ENCODE data around the gene STX5.
"Not testable (repeated sequence)": the region's sequence is repeated elsewhere in the genome, so short reads cannot be mapped to it uniquely, and the experiment has no call there.

Gene STX5, protein sequence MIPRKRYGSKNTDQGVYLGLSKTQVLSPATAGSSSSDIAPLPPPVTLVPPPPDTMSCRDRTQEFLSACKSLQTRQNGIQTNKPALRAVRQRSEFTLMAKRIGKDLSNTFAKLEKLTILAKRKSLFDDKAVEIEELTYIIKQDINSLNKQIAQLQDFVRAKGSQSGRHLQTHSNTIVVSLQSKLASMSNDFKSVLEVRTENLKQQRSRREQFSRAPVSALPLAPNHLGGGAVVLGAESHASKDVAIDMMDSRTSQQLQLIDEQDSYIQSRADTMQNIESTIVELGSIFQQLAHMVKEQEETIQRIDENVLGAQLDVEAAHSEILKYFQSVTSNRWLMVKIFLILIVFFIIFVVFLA

DNA sequence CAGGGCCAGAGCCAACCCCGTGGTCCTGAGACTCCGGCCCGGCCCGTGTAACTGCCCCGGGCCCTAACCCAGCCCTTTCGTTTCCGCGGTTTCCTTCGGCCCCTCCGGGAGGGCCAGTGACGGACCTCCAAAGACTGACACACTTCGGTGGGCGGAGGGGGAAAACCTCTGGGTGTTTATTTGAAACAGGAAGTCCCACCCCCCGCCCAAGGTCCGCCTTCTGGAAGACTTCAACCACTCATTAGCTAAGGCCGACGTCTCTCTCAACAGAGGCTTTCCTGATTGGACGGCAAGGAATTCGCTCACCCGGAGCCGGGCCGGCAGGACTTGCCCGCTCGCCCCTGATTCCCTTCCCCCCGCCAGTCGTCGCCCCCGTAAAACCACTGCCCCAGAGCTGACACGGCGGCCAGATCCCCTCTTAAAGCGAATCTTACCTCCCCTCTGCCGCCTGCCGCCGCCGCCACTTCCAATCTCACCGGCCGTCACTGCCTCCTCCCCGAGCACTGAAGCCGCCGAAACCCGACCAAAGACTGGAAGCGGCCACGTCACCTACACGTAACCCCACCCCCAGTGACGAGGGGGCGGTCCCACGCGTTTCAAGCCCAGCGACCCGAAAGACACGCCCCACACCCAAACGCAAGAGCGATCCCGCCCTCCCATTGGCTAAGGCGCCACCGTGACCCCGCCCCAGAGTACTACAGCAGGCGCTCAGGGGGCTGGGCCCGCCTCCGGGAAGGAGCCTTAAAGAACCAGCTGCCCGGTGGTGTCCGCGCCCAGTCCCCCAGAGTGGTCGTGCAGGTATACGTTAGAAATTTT lies at the start of gene STX5:
TSS of gene STX5 (minus strand) at position 532 of the 816 bp plus-strand sequence. CDS start 808 bp downstream, outside the sequence.
- DNase-seq (ENCODE audit: low read depth) = peak; percentile 99

DNA sequence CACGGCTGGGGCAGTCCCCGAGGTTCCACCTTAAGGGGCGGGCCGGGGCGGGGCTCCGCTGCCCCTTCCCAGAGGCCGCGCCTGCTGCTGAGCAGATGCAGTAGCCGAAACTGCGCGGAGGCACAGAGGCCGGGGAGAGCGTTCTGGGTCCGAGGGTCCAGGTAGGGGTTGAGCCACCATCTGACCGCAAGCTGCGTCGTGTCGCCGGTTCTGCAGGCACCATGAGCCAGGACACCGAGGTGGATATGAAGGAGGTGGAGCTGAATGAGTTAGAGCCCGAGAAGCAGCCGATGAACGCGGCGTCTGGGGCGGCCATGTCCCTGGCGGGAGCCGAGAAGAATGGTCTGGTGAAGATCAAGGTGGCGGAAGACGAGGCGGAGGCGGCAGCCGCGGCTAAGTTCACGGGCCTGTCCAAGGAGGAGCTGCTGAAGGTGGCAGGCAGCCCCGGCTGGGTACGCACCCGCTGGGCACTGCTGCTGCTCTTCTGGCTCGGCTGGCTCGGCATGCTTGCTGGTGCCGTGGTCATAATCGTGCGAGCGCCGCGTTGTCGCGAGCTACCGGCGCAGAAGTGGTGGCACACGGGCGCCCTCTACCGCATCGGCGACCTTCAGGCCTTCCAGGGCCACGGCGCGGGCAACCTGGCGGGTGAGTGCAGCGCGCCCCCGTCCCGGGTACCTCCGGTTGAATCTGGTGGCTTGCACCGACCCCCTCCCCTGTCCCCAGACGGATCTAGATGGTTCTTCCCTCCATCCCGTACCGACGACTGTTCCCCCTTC lies 49.1 kb upstream of the STX5 start, which contains the start of gene SLC3A2:
TSS of gene SLC3A2 (plus strand) at position 94 of the 776 bp plus-strand sequence. CDS start at position 222, 128 bp downstream.
- peak; percentile 85 for DNase-seq (ENCODE audit: low read depth)

GRCh38 chr11:62880231-62880802 lies 48.5 kb upstream of the STX5 start:
- peak; percentile 51 for DNase-seq (ENCODE audit: low read depth)

GRCh38 chr11:62879235-62879978 lies 47.6 kb upstream of the STX5 start:
- no peak for DNase-seq (ENCODE audit: low read depth)

- DNase-seq (ENCODE audit: low read depth) = no peak
These were observed 44.9 kb upstream of the STX5 start for GRCh38 chr11:62876712-62877111.

GRCh38 chr11:62875698-62876478 lies 44.0 kb upstream of the STX5 start:
- no peak for DNase-seq (ENCODE audit: low read depth)

DNA sequence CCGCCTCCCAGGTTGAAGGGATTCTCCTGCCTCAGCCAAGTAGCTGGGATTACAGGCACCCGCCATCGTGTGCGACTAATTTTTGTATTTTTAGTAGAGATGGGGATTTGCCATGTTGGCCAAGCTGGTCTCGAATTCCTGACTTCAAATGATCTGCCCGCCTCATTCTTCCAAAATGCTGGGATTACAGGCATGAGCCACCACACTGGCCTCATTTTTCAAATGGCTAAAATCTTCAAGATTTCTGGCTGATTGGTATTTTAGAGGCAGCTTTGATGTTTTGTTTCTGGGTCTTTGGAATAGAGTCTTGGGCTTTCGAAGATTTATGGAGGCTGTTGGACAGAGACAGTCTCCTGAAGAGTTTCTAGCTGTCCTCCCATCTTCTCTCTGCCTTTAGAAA lies 43.0 kb upstream of the STX5 start:
- DNase-seq (ENCODE audit: low read depth) = no peak

- no peak for DNase-seq (ENCODE audit: low read depth)
These were observed 33.8 kb upstream of the STX5 start for GRCh38 chr11:62865635-62866034.

GRCh38 chr11:62863687-62864335 lies 32.0 kb upstream of the STX5 start:
- DNase-seq (ENCODE audit: low read depth) = no peak

DNA sequence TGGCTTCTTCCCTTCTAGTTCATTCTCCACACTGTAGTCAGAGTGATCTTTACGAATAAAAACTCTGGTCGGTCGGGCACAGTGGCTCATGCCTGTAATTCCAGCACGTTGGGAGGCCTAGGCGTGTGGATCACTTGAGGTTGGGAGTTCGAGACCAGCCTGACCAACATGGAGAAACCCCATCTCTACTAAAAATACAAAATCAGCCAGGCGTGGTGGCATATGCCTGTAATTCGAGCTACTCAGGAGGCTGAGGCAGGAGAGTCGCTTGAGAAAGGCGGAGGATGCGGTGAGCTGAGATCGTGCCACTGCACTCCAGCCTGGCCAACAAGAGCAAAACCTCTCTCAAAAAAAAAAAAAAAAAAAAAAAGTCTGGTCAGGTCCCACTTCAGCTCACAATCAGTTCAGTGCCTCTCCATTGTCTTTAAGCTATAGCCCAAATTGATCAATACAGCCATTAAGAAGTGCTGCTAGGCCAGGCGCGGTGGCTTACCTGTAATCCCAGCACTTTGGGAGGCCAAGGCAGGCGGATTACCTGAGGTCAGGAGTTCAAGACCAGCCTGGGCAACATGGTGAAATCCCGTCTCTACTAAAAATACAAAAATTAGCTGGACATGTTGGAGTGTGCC lies 29.8 kb upstream of the STX5 start:
- DNase-seq (ENCODE audit: low read depth) = not testable (repeated sequence)

DNA sequence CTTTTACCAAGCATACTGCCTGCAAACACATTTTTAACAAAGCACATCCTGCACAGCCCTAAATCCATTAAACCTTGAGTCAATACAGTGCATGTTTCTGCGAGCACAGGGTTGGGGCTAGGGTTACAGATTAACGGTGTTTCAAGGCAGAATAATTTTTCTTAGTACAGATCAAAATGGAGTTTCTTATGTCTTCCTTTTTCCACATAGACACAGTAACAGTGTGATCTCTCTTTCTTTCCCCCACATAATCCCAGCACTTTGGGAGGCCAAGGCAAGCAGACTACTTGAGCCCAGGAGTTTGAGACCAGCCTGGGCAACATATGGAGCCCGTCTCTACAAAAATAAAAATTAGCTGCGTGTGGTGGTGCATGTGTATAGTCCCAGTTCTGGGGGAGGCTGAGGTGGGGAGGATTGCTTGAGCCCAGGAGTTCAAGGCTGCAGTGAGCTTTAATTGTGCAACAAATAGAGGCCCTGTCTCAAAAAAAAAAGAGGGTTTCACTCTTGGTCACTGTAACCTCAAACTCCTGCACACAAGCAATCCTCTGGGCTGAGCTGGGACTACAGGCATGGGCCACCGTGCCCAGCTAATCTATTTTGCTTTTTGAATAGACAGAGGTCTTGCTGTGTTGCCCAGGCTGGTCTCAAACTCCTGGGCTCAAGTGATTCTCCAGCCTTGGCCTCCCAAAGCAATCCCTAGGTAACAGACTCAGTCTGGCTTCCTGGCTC lies 29.1 kb upstream of the STX5 start:
- no peak for DNase-seq (ENCODE audit: low read depth)

GRCh38 chr11:62859281-62859703 lies 27.4 kb upstream of the STX5 start:
- DNase-seq (ENCODE audit: low read depth) = not testable (repeated sequence)

DNA sequence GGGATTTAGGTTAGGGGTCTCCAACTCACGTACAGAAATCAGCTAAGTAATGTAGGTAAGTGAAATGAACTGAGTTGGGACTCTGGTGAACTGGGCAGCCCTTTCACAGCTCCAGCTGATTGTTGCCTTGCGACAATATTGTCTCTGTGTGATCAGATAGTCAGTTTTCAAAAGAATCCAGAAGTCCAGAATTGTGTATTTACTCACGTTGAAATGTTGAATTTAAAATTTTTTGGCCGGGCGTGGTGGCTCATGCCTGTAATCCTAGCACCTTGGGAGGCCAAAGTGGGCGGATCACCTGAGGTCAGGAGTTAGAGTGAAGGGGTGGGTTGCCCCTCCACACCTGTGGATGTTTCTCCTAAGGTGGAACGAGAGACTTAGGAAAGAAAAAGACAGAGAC lies 26.4 kb upstream of the STX5 start:
- no peak for DNase-seq (ENCODE audit: low read depth)

- DNase-seq (ENCODE audit: low read depth) = no peak
These were observed 25.7 kb upstream of the STX5 start for GRCh38 chr11:62857541-62857982.

DNA sequence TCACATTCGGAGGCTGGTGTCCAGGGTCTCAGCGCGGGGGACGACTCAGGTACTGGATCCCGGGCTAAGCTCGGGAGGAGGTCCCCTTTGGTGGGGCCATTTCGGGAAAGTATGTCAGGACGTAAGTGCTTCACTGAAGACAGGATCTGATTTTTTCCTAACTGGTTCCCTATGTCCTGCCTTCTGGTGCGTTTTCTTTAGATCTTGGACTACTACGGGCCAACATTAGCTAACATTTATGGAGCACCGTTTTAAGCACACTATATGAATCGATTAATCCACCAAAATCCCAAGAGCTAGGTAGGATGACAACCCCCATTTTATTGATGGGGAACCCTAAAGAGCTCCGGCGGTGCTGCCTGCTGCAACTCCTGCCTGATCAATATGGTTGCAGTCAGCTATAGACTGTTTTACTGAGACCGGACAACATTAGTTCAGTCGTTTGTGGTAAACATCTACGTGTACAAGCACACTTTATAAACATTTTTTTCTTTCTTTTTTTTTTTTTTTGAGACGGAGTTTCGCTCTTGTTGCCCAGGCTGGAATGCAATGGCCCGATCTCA lies 24.6 kb upstream of the STX5 start:
- DNase-seq (ENCODE audit: low read depth) = no peak

DNA sequence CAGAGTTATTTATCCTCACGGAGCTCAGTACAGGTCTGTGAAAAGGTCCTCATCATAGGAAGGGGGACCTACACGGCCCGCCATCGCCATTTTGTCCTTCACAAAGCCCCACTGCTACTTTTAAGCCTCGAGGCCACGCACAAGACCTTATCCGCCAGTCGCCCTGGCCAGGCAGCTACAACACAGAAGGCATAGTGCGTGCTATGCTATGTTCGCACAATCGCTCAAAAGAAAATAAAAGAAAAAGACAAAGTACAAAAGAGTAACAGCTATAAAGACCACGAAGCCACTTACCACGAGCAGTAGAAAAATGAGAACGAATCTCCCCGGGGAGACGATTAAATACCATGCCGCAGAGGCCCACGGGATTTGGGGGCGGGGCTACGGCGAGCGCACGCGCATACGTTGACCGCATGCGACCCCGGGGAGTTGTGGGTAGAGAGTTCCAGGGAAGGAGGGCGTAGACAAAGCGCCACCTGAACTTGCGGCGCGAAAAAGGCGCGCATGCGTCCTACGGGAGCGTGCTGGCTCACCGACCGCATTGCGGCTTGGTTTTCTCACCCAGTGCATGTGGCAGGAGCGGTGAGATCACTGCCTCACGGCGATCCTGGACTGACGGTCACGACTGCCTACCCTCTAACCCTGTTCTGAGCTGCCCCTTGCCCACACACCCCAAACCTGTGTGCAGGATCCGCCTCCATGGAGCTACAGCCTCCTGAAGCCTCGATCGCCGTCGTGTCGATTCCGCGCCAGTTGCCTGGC lies 23.9 kb upstream of the STX5 start:
- peak; percentile 98 for DNase-seq (ENCODE audit: low read depth)

GRCh38 chr11:62854825-62855570 lies 23.1 kb upstream of the STX5 start:
- no peak for DNase-seq (ENCODE audit: low read depth)

Measured in activated T-cell treated with anti-CD3 and anti-CD28 coated beads for 48 hours (primary cell).